HepG2 (cell line): ENCODE data around the gene SLC17A9. TPM values are rescaled to one million over a fixed set of nuclear protein-coding genes. Genes with fewer than 3 reads are reported as not detected.

Source experiments
- FOXP1 ChIP-seq, 2 experiments: fragments of 450-650 bp in 1 of 2; IDR thresholded peaks; 2 replicates each; pipeline ENCODE4 v1.6.1; 2017 to 2018; ENCODE audit warnings: antibody characterized with exemption in 1 of 2
- HNRNPLL ChIP-seq: fragments of 200-400 bp; formaldehyde crosslinking; IDR thresholded peaks from 2 replicates; pipeline ENCODE4 v1.6.1; 2017; ENCODE audit warnings: mild to moderate bottlenecking, low read depth, low read length; ENCODE audit not compliant: poor library complexity, severe bottlenecking
- NFE2L2 ChIP-seq: fragments of 150-350 bp; IDR thresholded peaks from 2 replicates; pipeline ENCODE4 v1.6.1; 2014; ENCODE audit warnings: low read length
- PHF20 ChIP-seq: sonication (generic); formaldehyde crosslinking; IDR thresholded peaks from 2 replicates; pipeline ENCODE4 v1.5.0; 2020; ENCODE audit warnings: mild to moderate bottlenecking, missing genetic modification reagents
- SALL2 ChIP-seq: sonication (generic); formaldehyde crosslinking; IDR thresholded peaks from 2 replicates; pipeline ENCODE4 v1.8.1; 2023; ENCODE audit warnings: mild to moderate bottlenecking, missing genetic modification reagents, inconsistent platforms
- SRF ChIP-seq: IDR thresholded peaks from 2 replicates; pipeline ENCODE4 v1.6.1; 2011; ENCODE audit warnings: mild to moderate bottlenecking, low read depth, low read length, moderate library complexity
- TEAD2 ChIP-seq: sonication (generic); formaldehyde crosslinking; IDR thresholded peaks from 2 replicates; pipeline ENCODE4 v1.9.0; 2021; ENCODE audit warnings: missing genetic modification reagents
- XRCC5 ChIP-seq: fragments of 200-400 bp; formaldehyde crosslinking; optimal IDR thresholded peaks from 2 replicates; pipeline ENCODE3; 2017; ENCODE audit warnings: mild to moderate bottlenecking, low read length
- ZNF17 ChIP-seq: sonication (generic); formaldehyde crosslinking; IDR thresholded peaks from 2 replicates; pipeline ENCODE4 v1.5.0; 2020; ENCODE audit warnings: mild to moderate bottlenecking, missing genetic modification reagents
- ZNF256 ChIP-seq: sonication (generic); formaldehyde crosslinking; conservative IDR thresholded peaks from 2 replicates; pipeline ENCODE4 v1.4.0; 2020; ENCODE audit warnings: missing genetic modification reagents
- ZNF598 ChIP-seq: sonication (generic); formaldehyde crosslinking; IDR thresholded peaks from 2 replicates; pipeline ENCODE4 v1.5.1; 2020; ENCODE audit warnings: mild to moderate bottlenecking, missing genetic modification reagents, borderline replicate concordance
- ZNF768 ChIP-seq: sonication (generic); formaldehyde crosslinking; IDR thresholded peaks from 2 replicates; pipeline ENCODE4 v1.4.0; 2020; ENCODE audit warnings: missing genetic modification reagents
- ZNF841 ChIP-seq: sonication (generic); formaldehyde crosslinking; IDR thresholded peaks from 2 replicates; pipeline ENCODE4 v1.8.1; 2023; ENCODE audit warnings: missing genetic modification reagents, borderline replicate concordance
- polyA plus RNA-seq, 8 experiments: library from polyadenylated mRNA; depleted of rRNA in 3 of 8; stranded (reverse) in 7 of 8; unstranded in 1 of 8; fragments of >200 nt; fragmentation: Illumina TruSeq in 4 of 8; extraction: Trizol in 4 of 8; gene quantifications; 2 replicates each; pipeline versions ENCODE4 v1.2.1 to v1.2.3, GENCODE V29; 2011 to 2016; ENCODE audit warnings: low read depth in 4 of 8, missing spikeins in 1 of 8, mixed read lengths in 1 of 8; ENCODE audit not compliant: insufficient read depth in 1 of 8
- total RNA-seq, 5 experiments: library from RNA; depleted of rRNA; stranded (reverse); fragments of >200 nt; fragmentation: Illumina TruSeq; extraction: Trizol; gene quantifications; 2 replicates each; pipeline ENCODE4 v1.2.3, GENCODE V29; 2016; ENCODE audit warnings: low read depth in 1 of 5
- TF ChIP-seq, protein P1 (sequence below): sonication (generic); formaldehyde crosslinking; IDR thresholded peaks from 2 replicates; pipeline ENCODE4 v1.4.0; 2020; ENCODE audit warnings: missing genetic modification reagents, borderline replicate concordance
- TF ChIP-seq, protein P2 (sequence below): sonication (generic); formaldehyde crosslinking; IDR thresholded peaks from 2 replicates; pipeline ENCODE4 v1.4.0; 2020; ENCODE audit warnings: missing genetic modification reagents
- TF ChIP-seq, protein P3 (sequence below): sonication (generic); formaldehyde crosslinking; IDR thresholded peaks from 2 replicates; pipeline ENCODE4 v1.5.1; 2020; ENCODE audit warnings: missing genetic modification reagents, mild to moderate bottlenecking, borderline replicate concordance
- TF ChIP-seq, protein P4 (sequence below): sonication (generic); formaldehyde crosslinking; IDR thresholded peaks from 2 replicates; pipeline ENCODE4 v1.4.0; 2020; ENCODE audit warnings: missing genetic modification reagents

The SLC17A9 gene
- total and polyA plus RNA-seq, 2 of the 13 experiments (the other 11 are each of a cell fraction or from before 2014, with no cell fraction given) = 110 to 191 TPM

DNA sequence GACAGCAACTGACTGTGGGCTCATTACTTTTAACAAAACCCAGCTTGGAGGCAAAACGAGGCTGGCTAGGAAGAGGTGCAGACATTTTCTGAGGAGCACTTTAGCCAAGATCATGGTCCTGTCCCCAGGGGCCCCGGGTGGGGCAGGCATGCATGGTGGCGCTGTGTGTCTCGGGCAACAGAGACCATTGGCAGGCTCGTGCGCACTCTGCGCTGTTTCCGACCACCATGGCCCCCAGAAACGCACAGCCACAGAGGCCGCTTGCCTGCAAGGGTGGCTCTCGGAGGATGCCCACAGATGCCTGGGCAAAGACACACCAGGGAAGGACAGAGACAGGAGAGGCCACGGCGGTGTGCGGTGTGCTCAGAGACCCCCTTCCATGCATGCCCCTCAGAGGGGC lies 47.5 kb downstream of the SLC17A9 start (continued):
- no peak for TF ChIP-seq SALL2
- TF ChIP-seq, protein P1, sequence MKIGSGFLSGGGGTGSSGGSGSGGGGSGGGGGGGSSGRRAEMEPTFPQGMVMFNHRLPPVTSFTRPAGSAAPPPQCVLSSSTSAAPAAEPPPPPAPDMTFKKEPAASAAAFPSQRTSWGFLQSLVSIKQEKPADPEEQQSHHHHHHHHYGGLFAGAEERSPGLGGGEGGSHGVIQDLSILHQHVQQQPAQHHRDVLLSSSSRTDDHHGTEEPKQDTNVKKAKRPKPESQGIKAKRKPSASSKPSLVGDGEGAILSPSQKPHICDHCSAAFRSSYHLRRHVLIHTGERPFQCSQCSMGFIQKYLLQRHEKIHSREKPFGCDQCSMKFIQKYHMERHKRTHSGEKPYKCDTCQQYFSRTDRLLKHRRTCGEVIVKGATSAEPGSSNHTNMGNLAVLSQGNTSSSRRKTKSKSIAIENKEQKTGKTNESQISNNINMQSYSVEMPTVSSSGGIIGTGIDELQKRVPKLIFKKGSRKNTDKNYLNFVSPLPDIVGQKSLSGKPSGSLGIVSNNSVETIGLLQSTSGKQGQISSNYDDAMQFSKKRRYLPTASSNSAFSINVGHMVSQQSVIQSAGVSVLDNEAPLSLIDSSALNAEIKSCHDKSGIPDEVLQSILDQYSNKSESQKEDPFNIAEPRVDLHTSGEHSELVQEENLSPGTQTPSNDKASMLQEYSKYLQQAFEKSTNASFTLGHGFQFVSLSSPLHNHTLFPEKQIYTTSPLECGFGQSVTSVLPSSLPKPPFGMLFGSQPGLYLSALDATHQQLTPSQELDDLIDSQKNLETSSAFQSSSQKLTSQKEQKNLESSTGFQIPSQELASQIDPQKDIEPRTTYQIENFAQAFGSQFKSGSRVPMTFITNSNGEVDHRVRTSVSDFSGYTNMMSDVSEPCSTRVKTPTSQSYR (CRISPR knock-in tag) = no peak
- TF ChIP-seq, protein P2, sequence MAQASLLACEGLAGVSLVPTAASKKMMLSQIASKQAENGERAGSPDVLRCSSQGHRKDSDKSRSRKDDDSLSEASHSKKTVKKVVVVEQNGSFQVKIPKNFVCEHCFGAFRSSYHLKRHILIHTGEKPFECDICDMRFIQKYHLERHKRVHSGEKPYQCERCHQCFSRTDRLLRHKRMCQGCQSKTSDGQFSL = 0 out of 2 replicates have a peak, but pooled peaks have one; percentile 56
- no peak for TF ChIP-seq ZNF841
- no peak for TF ChIP-seq FOXP1 (IDR thresholded peaks at IDR 0.05)
- no peak for TF ChIP-seq FOXP1 (CRISPR knock-in tag; IDR thresholded peaks at IDR 0.05)
- no peak for TF ChIP-seq ZNF17 (CRISPR knock-in tag)
- peak; percentile 65; the same call in 1 of the 2 replicates for TF ChIP-seq ZNF768 (CRISPR knock-in tag)
- TF ChIP-seq, protein P3, sequence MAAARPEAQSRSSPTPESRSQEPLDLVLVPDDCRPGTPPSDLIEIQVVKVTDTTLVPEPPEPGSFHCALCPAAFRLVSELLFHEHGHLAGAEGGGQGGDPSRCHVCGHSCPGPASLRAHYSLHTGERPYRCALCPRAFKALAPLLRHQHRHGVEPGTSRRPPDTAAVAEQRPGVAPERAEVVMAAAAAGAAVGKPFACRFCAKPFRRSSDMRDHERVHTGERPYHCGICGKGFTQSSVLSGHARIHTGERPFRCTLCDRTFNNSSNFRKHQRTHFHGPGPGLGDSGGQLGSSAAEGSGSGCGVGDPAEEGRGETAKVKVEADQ (CRISPR knock-in tag) = no peak
- TF ChIP-seq TEAD2 (CRISPR knock-in tag) = no peak
- TF ChIP-seq ZNF598 (CRISPR knock-in tag) = no peak
- TF ChIP-seq HNRNPLL = peak; percentile 64
- TF ChIP-seq, protein P4, sequence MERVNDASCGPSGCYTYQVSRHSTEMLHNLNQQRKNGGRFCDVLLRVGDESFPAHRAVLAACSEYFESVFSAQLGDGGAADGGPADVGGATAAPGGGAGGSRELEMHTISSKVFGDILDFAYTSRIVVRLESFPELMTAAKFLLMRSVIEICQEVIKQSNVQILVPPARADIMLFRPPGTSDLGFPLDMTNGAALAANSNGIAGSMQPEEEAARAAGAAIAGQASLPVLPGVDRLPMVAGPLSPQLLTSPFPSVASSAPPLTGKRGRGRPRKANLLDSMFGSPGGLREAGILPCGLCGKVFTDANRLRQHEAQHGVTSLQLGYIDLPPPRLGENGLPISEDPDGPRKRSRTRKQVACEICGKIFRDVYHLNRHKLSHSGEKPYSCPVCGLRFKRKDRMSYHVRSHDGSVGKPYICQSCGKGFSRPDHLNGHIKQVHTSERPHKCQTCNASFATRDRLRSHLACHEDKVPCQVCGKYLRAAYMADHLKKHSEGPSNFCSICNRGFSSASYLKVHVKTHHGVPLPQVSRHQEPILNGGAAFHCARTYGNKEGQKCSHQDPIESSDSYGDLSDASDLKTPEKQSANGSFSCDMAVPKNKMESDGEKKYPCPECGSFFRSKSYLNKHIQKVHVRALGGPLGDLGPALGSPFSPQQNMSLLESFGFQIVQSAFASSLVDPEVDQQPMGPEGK (CRISPR knock-in tag) = no peak
- no peak for TF ChIP-seq PHF20 (CRISPR knock-in tag)
- TF ChIP-seq ZNF256 = no peak
- no peak for TF ChIP-seq NFE2L2
- TF ChIP-seq XRCC5 = no peak
- no peak for TF ChIP-seq SRF
